Trophoblast cell (in vitro differentiated cells and primary cell): ENCODE data around the gene DUOXA1.
A peak's percentile ranks its signal among the peaks of the same experiment; 100 is the strongest.

ENCODE experiments used
- DNase-seq, 2 donors: peaks; one replicate each; pipeline ENCODE4 v3.0.0-alpha.2; 2016
- H2AFZ ChIP-seq: 2 replicates; pipeline ENCODE4 v1.6.1; 2013; ENCODE audit warnings: low read length, moderate library complexity, mild to moderate bottlenecking; ENCODE audit not compliant: insufficient read depth, poor library complexity
- H2AK5ac ChIP-seq: 2 replicates; pipeline ENCODE4 v1.6.1; 2013; ENCODE audit warnings: mild to moderate bottlenecking, low read length
- H2BK120ac ChIP-seq: 2 replicates; pipeline ENCODE4 v1.6.1; 2013; ENCODE audit warnings: low read length, mild to moderate bottlenecking, moderate library complexity; ENCODE audit not compliant: insufficient read depth, poor library complexity
- H2BK12ac ChIP-seq: 2 replicates; pipeline ENCODE4 v1.6.1; 2013; ENCODE audit warnings: mild to moderate bottlenecking, low read length, moderate library complexity
- H2BK5ac ChIP-seq: 2 replicates; pipeline ENCODE4 v1.6.1; 2013; ENCODE audit warnings: low read length, low read depth, moderate library complexity, mild to moderate bottlenecking; ENCODE audit not compliant: poor library complexity
- H3K14ac ChIP-seq: 2 replicates; pipeline ENCODE4 v1.6.1; 2013; ENCODE audit warnings: mild to moderate bottlenecking, low read length
- H3K18ac ChIP-seq: 2 replicates; pipeline ENCODE4 v1.6.1; 2013; ENCODE audit warnings: mild to moderate bottlenecking, low read length
- H3K23ac ChIP-seq: 2 replicates; pipeline ENCODE4 v1.6.1; 2013; ENCODE audit warnings: low read length
- H3K27ac ChIP-seq: 2 replicates; pipeline ENCODE4 v1.5.1; 2013; ENCODE audit warnings: low read depth, mild to moderate bottlenecking, inconsistent platforms, low read length, moderate library complexity
- H3K27me3 ChIP-seq: 2 replicates; pipeline ENCODE4 v1.6.1; 2013; ENCODE audit warnings: inconsistent platforms, mild to moderate bottlenecking, low read length, moderate library complexity; ENCODE audit not compliant: insufficient read depth
- H3K36me3 ChIP-seq, 2 experiments: 1 replicate in 1 of 2; 2 replicates in 1 of 2; pipeline ENCODE4 v1.6.1; 2013; ENCODE audit warnings: low read length in 2 of 2, mild to moderate bottlenecking in 2 of 2, moderate library complexity in 1 of 2; ENCODE audit not compliant: insufficient read depth in 2 of 2, control insufficient read depth in 1 of 2
- H3K4ac ChIP-seq: 2 replicates; pipeline ENCODE4 v1.6.1; 2013; ENCODE audit warnings: low read depth, mild to moderate bottlenecking, low read length, moderate library complexity
- H3K4me1 ChIP-seq, 2 experiments: 1 replicate in 1 of 2; 2 replicates in 1 of 2; pipeline ENCODE4 v1.6.1; 2013; ENCODE audit warnings: low read length in 2 of 2, mild to moderate bottlenecking in 2 of 2, moderate library complexity in 1 of 2; ENCODE audit not compliant: insufficient read depth in 2 of 2, control insufficient read depth in 1 of 2
- H3K4me2 ChIP-seq: 2 replicates; pipeline ENCODE4 v1.6.1; 2013; ENCODE audit warnings: inconsistent platforms, mild to moderate bottlenecking, low read length, moderate library complexity
- H3K4me3 ChIP-seq: 2 replicates; pipeline ENCODE4 v1.5.1; 2013; ENCODE audit warnings: mild to moderate bottlenecking, low read depth, low read length, inconsistent platforms
- H3K79me1 ChIP-seq: one replicate; pipeline ENCODE4 v1.6.1; 2013; ENCODE audit warnings: low read length
- H3K79me2 ChIP-seq: 2 replicates; pipeline ENCODE4 v1.6.1; 2013; ENCODE audit warnings: low read length, mild to moderate bottlenecking; ENCODE audit not compliant: control insufficient read depth, insufficient read depth, poor library complexity
- H3K9ac ChIP-seq: 2 replicates; pipeline ENCODE4 v1.6.1; 2013; ENCODE audit warnings: mild to moderate bottlenecking, low read length
- H3K9me3 ChIP-seq: 2 replicates; pipeline ENCODE4 v1.6.1; 2013; ENCODE audit warnings: low read depth, mild to moderate bottlenecking, control low read depth, inconsistent platforms, low read length; ENCODE audit not compliant: insufficient read depth
- H4K12ac ChIP-seq: 2 replicates; pipeline ENCODE4 v1.6.1; 2013; ENCODE audit warnings: low read depth, mild to moderate bottlenecking, low read length, moderate library complexity
- H4K8ac ChIP-seq: 2 replicates; pipeline ENCODE4 v1.6.1; 2013; ENCODE audit warnings: low read depth, mild to moderate bottlenecking, low read length, moderate library complexity
- H4K91ac ChIP-seq: one replicate; pipeline ENCODE4 v1.6.1; 2013; ENCODE audit warnings: low read depth, mild to moderate bottlenecking, low read length, moderate library complexity
- WGBS: extraction: QIAGEN DNeasy Blood & Tissue Kit; methylation state at CpG from one replicate; pipeline ENCODE4 v1.1.7; 2013; ENCODE audit warnings: missing lambda C conversion rate; ENCODE audit not compliant: insufficient read length, insufficient coverage; ENCODE audit errors: extremely low coverage; 5-methylcytosine and 5-hydroxymethylcytosine counted together

The DUOXA1 gene

GRCh38 chr15:45146405-45146804, 16.7 kb upstream of the DUOXA1 start:
- Histone ChIP-seq H3K79me2 (no peaks in the 10 kb centered on the region), H3K23ac (no peak overlapping the region), H3K4me3 (no peak overlapping the region), H2AFZ (no peak overlapping the region), H2BK120ac (no peak overlapping the region), H2BK12ac (no peak overlapping the region), H3K14ac (no peak overlapping the region), H3K79me1 (no peaks in the 10 kb centered on the region), H3K36me3 (no peaks in the 10 kb centered on the region), H3K4me1 (peaks cover 11 to 18% of the 10 kb centered on the region in 2 experiments), H4K8ac (no peak overlapping the region), H3K4ac (no peak overlapping the region), H4K12ac (no peak overlapping the region), H3K27ac (no peak overlapping the region), H2BK5ac (no peak overlapping the region), H3K27me3 (no peaks in the 10 kb centered on the region), H3K4me2 (no peak overlapping the region), H3K9me3 (no peaks in the 10 kb centered on the region), H3K9ac (no peak overlapping the region), H3K18ac (no peak overlapping the region), H2AK5ac (no peak overlapping the region), H4K91ac (no peak overlapping the region)
- DNase-seq = peak; percentile 3 to 23
- no CpG with 5 or more reads among the region's 4 CpGs for WGBS

DNA sequence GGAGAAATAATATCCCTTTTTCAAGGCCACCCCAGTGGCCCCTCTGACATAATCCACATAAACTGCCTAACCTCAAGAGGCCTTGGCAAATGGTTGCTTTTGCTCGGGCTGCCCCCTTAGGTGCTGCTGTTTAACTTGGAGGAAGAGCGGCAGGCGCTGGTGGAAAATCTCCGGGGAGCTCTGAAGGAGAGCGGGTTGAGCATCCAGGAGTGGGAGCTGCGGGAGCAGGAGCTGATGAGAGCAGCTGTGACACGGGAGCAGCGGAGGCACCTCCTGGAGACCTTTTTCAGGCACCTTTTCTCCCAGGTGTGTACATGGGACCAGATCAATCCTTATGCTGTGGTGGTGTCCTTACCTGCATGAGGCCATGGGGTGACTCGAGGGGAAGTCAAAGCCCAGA, 15.1 kb upstream of the DUOXA1 start:
- Histone ChIP-seq H3K79me2 (no peaks in the 10 kb centered on the region), H3K9ac (no peak overlapping the region), H4K91ac (no peak overlapping the region), H3K27me3 (no peaks in the 10 kb centered on the region), H3K4ac (no peak overlapping the region), H3K4me2 (no peak overlapping the region), H4K12ac (no peak overlapping the region), H2BK120ac (no peak overlapping the region), H3K4me3 (no peak overlapping the region), H2AK5ac (no peak overlapping the region), H3K9me3 (no peaks in the 10 kb centered on the region), H3K23ac (no peak overlapping the region), H2AFZ (no peak overlapping the region), H3K36me3 (no peaks in the 10 kb centered on the region), H4K8ac (no peak overlapping the region), H3K27ac (no peak overlapping the region), H3K18ac (no peak overlapping the region), H3K14ac (no peak overlapping the region), H3K4me1 (peaks cover 11 to 18% of the 10 kb centered on the region in 2 experiments), H3K79me1 (peaks cover 1% of the 10 kb centered on the region), H2BK5ac (no peak overlapping the region), H2BK12ac (no peak overlapping the region)
- no CpG with 5 or more reads among the region's 9 CpGs for WGBS
- DNase-seq = no peak

DNA sequence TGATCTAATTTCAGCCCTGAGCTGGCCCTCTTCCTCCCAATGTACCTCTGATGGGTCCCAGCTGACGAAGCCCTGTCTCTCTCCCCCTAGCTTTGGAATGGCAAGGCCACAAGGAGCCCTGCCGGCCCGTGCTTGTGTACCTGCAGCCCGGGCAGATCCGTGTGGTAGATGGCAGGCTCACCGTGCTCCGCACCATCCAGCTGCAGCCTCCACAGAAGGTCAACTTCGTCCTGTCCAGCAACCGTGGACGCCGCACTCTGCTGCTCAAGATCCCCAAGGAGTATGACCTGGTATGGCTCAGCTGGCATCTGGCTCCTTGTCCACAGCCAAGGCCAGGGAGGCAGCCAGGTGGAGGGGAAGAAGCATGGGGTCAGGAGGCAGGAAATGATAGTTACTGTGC, 14.3 kb upstream of the DUOXA1 start:
- Histone ChIP-seq H2BK12ac (no peak overlapping the region), H3K79me2 (no peaks in the 10 kb centered on the region)
- no CpG with 5 or more reads among the region's 11 CpGs for WGBS

GRCh38 chr15:45143056-45143455, 13.4 kb upstream of the DUOXA1 start:
- no CpG with 5 or more reads among the region's 7 CpGs for WGBS

More for the DNA sequence above, 14.3 kb upstream of the DUOXA1 start:
- Histone ChIP-seq H3K27ac (no peak overlapping the region), H2AK5ac (no peak overlapping the region), H3K4me1 (peaks cover 7 to 16% of the 10 kb centered on the region in 2 experiments), H3K4me3 (no peak overlapping the region), H3K36me3 (no peaks in the 10 kb centered on the region), H4K91ac (no peak overlapping the region), H4K12ac (no peak overlapping the region), H3K9me3 (no peaks in the 10 kb centered on the region), H3K14ac (no peak overlapping the region), H4K8ac (no peak overlapping the region), H3K27me3 (no peaks in the 10 kb centered on the region), H3K9ac (no peak overlapping the region), H3K4ac (no peak overlapping the region), H3K18ac (no peak overlapping the region), H3K23ac (no peak overlapping the region), H3K79me1 (peaks cover 1% of the 10 kb centered on the region), H2AFZ (no peak overlapping the region), H2BK120ac (no peak overlapping the region), H2BK5ac (no peak overlapping the region), H3K4me2 (no peak overlapping the region)
- DNase-seq = no peak

More at GRCh38 chr15:45143056-45143455, 13.4 kb upstream of the DUOXA1 start:
- Histone ChIP-seq H2AK5ac (no peak overlapping the region), H3K36me3 (no peaks in the 10 kb centered on the region), H4K12ac (no peak overlapping the region), H3K27ac (no peak overlapping the region), H3K9ac (no peak overlapping the region), H3K79me2 (no peaks in the 10 kb centered on the region), H3K4me2 (no peak overlapping the region), H2BK5ac (no peak overlapping the region), H3K4me1 (peaks cover 3 to 11% of the 10 kb centered on the region in 2 experiments), H3K18ac (no peak overlapping the region), H3K23ac (no peak overlapping the region), H3K9me3 (no peaks in the 10 kb centered on the region), H3K79me1 (peaks cover 1% of the 10 kb centered on the region), H4K91ac (no peak overlapping the region), H2AFZ (no peak overlapping the region), H2BK12ac (no peak overlapping the region), H4K8ac (no peak overlapping the region), H2BK120ac (no peak overlapping the region), H3K27me3 (no peaks in the 10 kb centered on the region), H3K4me3 (no peak overlapping the region), H3K14ac (no peak overlapping the region), H3K4ac (no peak overlapping the region)
- no peak for DNase-seq
